OCI-LY7 (cell line): ENCODE measurements around the gene MTFP1. TPM values are rescaled to one million over a fixed set of nuclear protein-coding genes. Genes with fewer than 3 reads are reported as not detected.

Experiments
- BruUV-seq: library from RNA; stranded (reverse); fragments of 400-500 nt; replicated peaks from 2 replicates; lab custom pipeline; 2021; lab: Mats Ljungman, UMichigan
- CTCF ChIA-PET: fragments of 300-600 bp; sonication (Branson Sonifier 250); formaldehyde crosslinking; loops from one replicate; lab custom pipeline; 2022; ENCODE audit warnings: antibody characterized with exemption; ENCODE audit not compliant: unreplicated experiment; lab: Charles Lee
- POLR2A ChIA-PET: fragments of 300-600 bp; sonication (Branson Sonifier 250); formaldehyde crosslinking; loops from one replicate; lab custom pipeline; 2022; ENCODE audit warnings: antibody characterized with exemption; lab: Charles Lee
- DNase-seq: peaks from one replicate; pipeline ENCODE4 v3.0.0-alpha.2; 2015; ENCODE audit warnings: low spot score
- H2AFZ ChIP-seq: fragments of 200-600 bp; sonication (generic), shearing (Covaris generic); 2 replicates; pipeline ENCODE4 v1.6.1; 2014; ENCODE audit warnings: mild to moderate bottlenecking, antibody characterized with exemption, low read length, moderate library complexity
- H3K27ac ChIP-seq: fragments of 200-600 bp; sonication (generic); 2 replicates; pipeline ENCODE4 v1.5.1; 2014; ENCODE audit warnings: mixed run types, low read depth, mild to moderate bottlenecking, moderate library complexity, low read length, inconsistent platforms; ENCODE audit not compliant: poor library complexity, severe bottlenecking
- H3K36me3 ChIP-seq: fragments of 200-600 bp; sonication (generic); 2 replicates; pipeline ENCODE4 v1.6.1; 2014; ENCODE audit warnings: mild to moderate bottlenecking, antibody characterized with exemption, low read length, moderate library complexity, mixed read lengths; ENCODE audit not compliant: insufficient read depth
- H3K4me1 ChIP-seq: fragments of 200-600 bp; sonication (generic); 2 replicates; pipeline ENCODE4 v1.5.1; 2014; ENCODE audit warnings: mild to moderate bottlenecking, low read length; ENCODE audit not compliant: insufficient read depth, poor library complexity, severe bottlenecking
- H3K4me2 ChIP-seq: fragments of 200-600 bp; sonication (generic); 2 replicates; pipeline ENCODE4 v1.6.1; 2014; ENCODE audit warnings: mild to moderate bottlenecking, low read length
- H3K4me3 ChIP-seq: fragments of 200-600 bp; sonication (generic); 2 replicates; pipeline ENCODE4 v1.5.1; 2014; ENCODE audit warnings: mild to moderate bottlenecking, low read depth, low read length; ENCODE audit not compliant: poor library complexity, severe bottlenecking
- H3K79me2 ChIP-seq: fragments of 200-600 bp; sonication (generic); 2 replicates; pipeline ENCODE4 v1.6.1; 2016; ENCODE audit warnings: low read depth, mild to moderate bottlenecking, low read length, moderate library complexity, mixed read lengths; ENCODE audit not compliant: insufficient read depth
- H3K9me2 ChIP-seq: fragments of 200-600 bp; sonication (generic); 2 replicates; pipeline ENCODE4 v1.6.1; 2016; ENCODE audit warnings: mild to moderate bottlenecking, low read length, mixed read lengths; ENCODE audit not compliant: insufficient read depth
- H3K9me3 ChIP-seq: fragments of 200-600 bp; sonication (generic); 2 replicates; pipeline ENCODE4 v1.6.1; 2014; ENCODE audit warnings: mild to moderate bottlenecking, mixed run types, low read length, mixed read lengths
- H4K20me1 ChIP-seq: fragments of 200-600 bp; sonication (generic); 2 replicates; pipeline ENCODE4 v1.6.1; 2014; ENCODE audit warnings: mild to moderate bottlenecking, antibody characterized with exemption, low read length, moderate library complexity, mixed read lengths; ENCODE audit not compliant: insufficient read depth
- CTCF ChIP-seq: fragments of 200-600 bp; sonication (generic); conservative IDR thresholded peaks from 2 replicates; pipeline ENCODE4 v1.5.1; 2014; ENCODE audit warnings: mild to moderate bottlenecking, antibody characterized with exemption, low read length, moderate library complexity, mixed read lengths
- EZH2phosphoT487 ChIP-seq: fragments of 200-600 bp; sonication (generic); IDR thresholded peaks from 2 replicates; pipeline ENCODE4 v1.6.1; 2018; ENCODE audit warnings: low read depth, borderline replicate concordance, mild to moderate bottlenecking, mixed run types, antibody characterized with exemption, low read length, moderate library complexity, mixed read lengths
- intact Hi-C: fragments of 100-400 bp; cut with micrococcal nuclease; formaldehyde crosslinking; loops from one replicate; pipeline ENCODE4 v1.10.0; 2022; ENCODE audit not compliant: unreplicated experiment
- total RNA-seq, 2 experiments: library from RNA; depleted of rRNA in 1 of 2; stranded (reverse); fragments of >200 nt in 1 of 2; shearing (Covaris generic) in 1 of 2; gene quantifications; 2 replicates each; pipeline ENCODE4 v1.2.3, GENCODE V29; 2014 to 2022

The MTFP1 gene
- total RNA-seq, 2 experiments from 2014 or later = 81.9 to 83.2 TPM

- H3K36me3 ChIP-seq = no peaks in the 10 kb centered on the region
- no peaks in the 10 kb centered on the region for H3K79me2 ChIP-seq
- TF ChIP-seq EZH2phosphoT487 = no peak
- TF ChIP-seq CTCF = no peak
- no peak overlapping the region for H3K4me2 ChIP-seq
- no peak for DNase-seq
- POLR2A ChIA-PET = no interaction called here
- H3K9me2 ChIP-seq = no peaks in the 10 kb centered on the region
- no peak overlapping the region for H2AFZ ChIP-seq
- H3K4me3 ChIP-seq = no peak overlapping the region
- no peak overlapping the region for H3K27ac ChIP-seq
- H3K4me1 ChIP-seq = peaks cover 8% of the 10 kb centered on the region
- H3K9me3 ChIP-seq = no peaks in the 10 kb centered on the region
- intact Hi-C loops = no loop called here
- CTCF ChIA-PET = no interaction called here
- no TSS peak for BruUV-seq
- H4K20me1 ChIP-seq = no peaks in the 10 kb centered on the region
Observed at GRCh38 chr22:30381264-30381663, 44.3 kb upstream of the MTFP1 start.

- intact Hi-C loops = no loop called here
- Histone ChIP-seq H3K79me2 (no peaks in the 10 kb centered on the region), H2AFZ (no peak overlapping the region), H3K27ac (no peak overlapping the region), H3K4me3 (no peak overlapping the region), H3K4me1 (peaks cover 13% of the 10 kb centered on the region), H3K36me3 (no peaks in the 10 kb centered on the region), H4K20me1 (no peaks in the 10 kb centered on the region), H3K4me2 (no peak overlapping the region), H3K9me3 (no peaks in the 10 kb centered on the region), H3K9me2 (no peaks in the 10 kb centered on the region)
- DNase-seq = no peak
- TF ChIP-seq CTCF (no peak), EZH2phosphoT487 (no peak)
- CTCF ChIA-PET = interaction anchor here (0.6 kb wide), 1 partner anchor 41 kb away, joined by 3 read pairs; no protein-coding TSS in a partner anchor
- no TSS peak for BruUV-seq
- POLR2A ChIA-PET = no interaction called here
Observed at GRCh38 chr22:30382340-30382739, 43.2 kb upstream of the MTFP1 start.

GRCh38 chr22:30383061-30383460, 42.5 kb upstream of the MTFP1 start:
- BruUV-seq = no TSS peak
- Histone ChIP-seq H3K4me3 (no peak overlapping the region), H3K9me2 (no peaks in the 10 kb centered on the region), H3K36me3 (no peaks in the 10 kb centered on the region), H4K20me1 (no peaks in the 10 kb centered on the region), H3K4me1 (peaks cover 13% of the 10 kb centered on the region), H2AFZ (no peak overlapping the region), H3K4me2 (no peak overlapping the region), H3K9me3 (no peaks in the 10 kb centered on the region), H3K27ac (no peak overlapping the region), H3K79me2 (no peaks in the 10 kb centered on the region)
- TF ChIP-seq CTCF = 0 out of 2 replicates have a peak, but pooled peaks have one; percentile 17
- TF ChIP-seq EZH2phosphoT487 = no peak
- intact Hi-C loops = no loop called here
- ChIA-PET POLR2A (interaction anchor here (0.6 kb wide), 1 partner anchor 31 kb away, joined by 3 read pairs; no protein-coding TSS in a partner anchor), CTCF (no interaction called here)
- no peak for DNase-seq
